C4-2B (cell line): ENCODE data around the gene NDUFB4.

Source experiments
- H3K27ac ChIP-seq: fragments of 450-650 bp; 2 replicates; pipeline ENCODE4 v1.5.1; 2017
- CTCF ChIP-seq: fragments of 450-650 bp; conservative IDR thresholded peaks from 2 replicates; pipeline ENCODE4 v1.5.1; 2017; ENCODE audit warnings: mild to moderate bottlenecking
- ZFX ChIP-seq: fragments of 450-650 bp; IDR thresholded peaks from 2 replicates; pipeline ENCODE4 v1.6.1; 2017

Gene NDUFB4

GRCh38 chr3:120596853-120597223 is 702 bp downstream of the NDUFB4 start:
- H3K27ac ChIP-seq, result peak overlapping the region; percentile 98
- TF ChIP-seq ZFX, result no peak
- no peak for TF ChIP-seq CTCF

GRCh38 chr3:120597445-120598049 is 1.4 kb downstream of the NDUFB4 start:
- TF ChIP-seq CTCF, result no peak
- no peak for TF ChIP-seq ZFX
- no peak overlapping the region; the same call in 1 of the 2 replicates for H3K27ac ChIP-seq

GRCh38 chr3:120599211-120599610 is 3.1 kb downstream of the NDUFB4 start:
- TF ChIP-seq CTCF, result no peak
- no peak for TF ChIP-seq ZFX
- no peak overlapping the region for H3K27ac ChIP-seq

- no peak for TF ChIP-seq ZFX
- no peak for TF ChIP-seq CTCF
- H3K27ac ChIP-seq, result no peak overlapping the region
Observed at GRCh38 chr3:120601554-120601953, 5.4 kb downstream of the NDUFB4 start.

- no peak overlapping the region for H3K27ac ChIP-seq
- TF ChIP-seq ZFX (no peak), CTCF (no peak)
Observed at GRCh38 chr3:120602682-120603081, 6.5 kb downstream of the NDUFB4 start.

GRCh38 chr3:120604382-120604781 is 8.2 kb downstream of the NDUFB4 start:
- TF ChIP-seq ZFX, result no peak
- TF ChIP-seq CTCF, result no peak
- H3K27ac ChIP-seq, result peak overlapping the region; percentile 8; the same call in 1 of the 2 replicates

- H3K27ac ChIP-seq, result peak overlapping the region; percentile 8; the same call in 1 of the 2 replicates
- TF ChIP-seq CTCF (no peak), ZFX (no peak)
Observed at GRCh38 chr3:120604784-120605183, 8.6 kb downstream of the NDUFB4 start.
